ENCODE results near the gene NEMP2. TPM values are rescaled to one million over a fixed set of nuclear protein-coding genes. Genes with fewer than 3 reads are reported as not detected.
"Not testable (repeated sequence)": the region's sequence is repeated elsewhere in the genome, so short reads cannot be mapped to it uniquely, and the experiment has no call there.

NEMP2 gene
- total and polyA plus RNA-seq, 2 of the 8 experiments (the other 6 are each of a cell fraction or from before 2014, with no cell fraction given): 3.1 to 5.3 TPM

GRCh38 chr2:190494600-190495227 is 39.8 kb downstream of the NEMP2 start:
- H2AK5ac ChIP-seq (ENCODE audit: low read depth, low read length); POLR2A ChIA-PET (ENCODE audit: partially characterized antibody): not testable (repeated sequence)

More at GRCh38 chr2:190494600-190495227, 39.8 kb downstream of the NEMP2 start:
- CTCF ChIA-PET (ENCODE audit: partially characterized antibody): interaction anchor here (0.7 kb wide), 1 partner anchor 623 kb away, joined by 3 read pairs; no protein-coding TSS in a partner anchor
- H3K27ac ChIP-seq (ENCODE audit: low read depth, low read length); H2AFZ ChIP-seq (ENCODE audit: low read length); H2BK12ac ChIP-seq (ENCODE audit: low read depth, low read length); H3K79me1 ChIP-seq (ENCODE audit: low read depth, low read length); H3K9me3 ChIP-seq (ENCODE audit: insufficient read depth in 2 of 2, low read depth in 1 of 2, low read length in 1 of 2); H3K79me2 ChIP-seq (ENCODE audit: control insufficient read depth in 1 of 2, insufficient read depth in 2 of 2, low read length in 2 of 2); H2BK20ac ChIP-seq (ENCODE audit: low read length); H3K18ac ChIP-seq (ENCODE audit: extremely low read depth, low read length); H3K36me3 ChIP-seq (ENCODE audit: control insufficient read depth in 2 of 4, insufficient read depth in 4 of 4, low read length in 3 of 4); H3K23ac ChIP-seq (ENCODE audit: insufficient read length); FAIRE-seq; H2BK5ac ChIP-seq (ENCODE audit: low read depth, low read length); H3K4me2 ChIP-seq (ENCODE audit: insufficient read depth in 1 of 2, low read depth in 2 of 2, low read length in 2 of 2); H4K20me1 ChIP-seq (replicated peaks in 1 of 2; ENCODE audit: control insufficient read depth in 1 of 2, insufficient read depth in 2 of 2, low read length in 2 of 2); H3K14ac ChIP-seq (ENCODE audit: insufficient read length); H3K4ac ChIP-seq (replicated peaks; ENCODE audit: insufficient read length, low read depth, low read length); H2BK15ac ChIP-seq (ENCODE audit: low read length); H4K8ac ChIP-seq (ENCODE audit: extremely low read depth, insufficient read depth, low read length); H4K91ac ChIP-seq (replicated peaks; ENCODE audit: insufficient read length, low read length); H2BK120ac ChIP-seq (replicated peaks; ENCODE audit: low read depth, low read length); H3K4me3 ChIP-seq (ENCODE audit: extremely low read depth in 1 of 4, insufficient read depth in 2 of 4, low read depth in 3 of 4, low read length in 4 of 4); H3K4me1 ChIP-seq (replicated peaks in 1 of 4; ENCODE audit: control insufficient read depth in 3 of 4, insufficient read depth in 4 of 4, low read length in 3 of 4); H3K9ac ChIP-seq (replicated peaks in 1 of 4; ENCODE audit: extremely low read depth in 1 of 4, low read depth in 3 of 4, low read length in 3 of 4); H4K5ac ChIP-seq (ENCODE audit: insufficient read length, low read depth, low read length); H3K23me2 ChIP-seq (ENCODE audit: low read depth, low read length); H3K56ac ChIP-seq (replicated peaks; ENCODE audit: insufficient read length, low read depth, low read length); H3K27me3 ChIP-seq (replicated peaks in 1 of 4; ENCODE audit: control insufficient read depth in 3 of 4, extremely low read depth in 1 of 4, insufficient read depth in 3 of 4, low read length in 3 of 4); DNase-seq (ENCODE audit: low read depth in 1 of 2, low spot score in 2 of 2): not testable (repeated sequence)
- WGBS, 2 experiments (ENCODE audit: extremely low coverage in 1 of 2, insufficient coverage in 1 of 2, insufficient read length in 1 of 2, insufficient replicate concordance in 2 of 2, low coverage in 1 of 2, low lambda C conversion rate in 2 of 2, missing lambda C conversion rate in 1 of 2): 87% methylated on average over 3 of the region's 3 CpGs; no CpG with 5 or more reads in 1 of the 2 experiments

All from H1 (cell line).